HG03521 (cell line): ENCODE data around the gene RBM34.
"Not testable (repeated sequence)": the region's sequence is repeated elsewhere in the genome, so short reads cannot be mapped to it uniquely, and the experiment has no call there.

Experiments
- ATAC-seq: cut with Tn5 transposase; IDR thresholded peaks from one replicate; pipeline ENCODE4 v1.9.1; 2021; ENCODE audit warnings: mild to moderate bottlenecking, moderate library complexity; ENCODE audit not compliant: unreplicated experiment

The RBM34 gene

DNA sequence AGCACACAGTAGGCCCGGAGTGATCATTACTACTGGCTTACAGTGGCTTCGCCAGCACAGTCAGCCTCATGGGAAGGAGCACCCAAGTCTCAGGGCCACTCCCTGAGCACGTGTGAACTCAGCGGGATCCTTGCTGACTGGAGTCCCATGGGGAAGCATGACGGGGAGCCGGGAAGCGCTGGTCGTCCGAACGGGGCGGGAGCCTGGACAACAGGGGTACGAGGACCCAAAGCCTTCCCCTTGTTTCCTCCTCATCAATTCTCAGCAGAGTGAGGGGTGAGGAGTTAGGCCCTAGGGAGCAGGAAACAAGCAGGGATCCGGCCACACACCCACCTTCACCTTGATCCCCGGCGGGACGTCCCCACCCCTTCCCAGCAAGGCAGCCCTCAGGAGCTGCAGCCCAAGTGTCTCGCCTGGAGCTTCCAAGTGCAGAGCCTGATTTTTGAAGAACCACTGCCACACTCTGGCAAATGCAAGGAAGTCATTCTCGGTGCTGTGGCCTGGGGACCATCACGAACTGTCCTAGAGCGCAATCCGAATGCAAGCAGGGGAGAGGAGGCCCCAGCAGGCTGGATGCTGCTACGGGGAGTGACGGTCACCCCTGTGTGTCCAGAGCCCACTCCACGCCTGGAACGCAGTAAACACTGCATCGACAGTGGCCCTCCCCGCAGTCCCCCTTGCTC is 67.9 kb downstream of the RBM34 start:
- ATAC-seq = no peak

DNA sequence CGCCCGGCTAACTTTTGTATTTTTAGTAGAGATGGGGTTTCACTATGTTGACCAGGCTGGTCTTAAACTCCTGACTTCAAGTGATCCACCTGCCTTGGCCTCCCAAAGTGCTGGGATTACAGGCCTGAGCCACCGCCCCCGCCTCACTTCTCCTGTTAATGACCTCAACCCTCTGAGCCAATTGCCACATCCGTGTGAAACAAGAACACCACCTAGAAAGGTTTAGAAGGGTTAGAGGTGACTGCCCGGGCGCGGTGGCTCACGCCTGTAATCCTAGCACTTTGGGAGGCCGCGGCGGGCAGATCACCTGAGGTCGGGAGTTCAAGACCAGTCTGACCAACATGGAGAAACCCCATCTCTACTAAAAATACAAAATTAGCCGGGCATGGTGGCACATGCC is 68.6 kb downstream of the RBM34 start:
- ATAC-seq = not testable (repeated sequence)

DNA sequence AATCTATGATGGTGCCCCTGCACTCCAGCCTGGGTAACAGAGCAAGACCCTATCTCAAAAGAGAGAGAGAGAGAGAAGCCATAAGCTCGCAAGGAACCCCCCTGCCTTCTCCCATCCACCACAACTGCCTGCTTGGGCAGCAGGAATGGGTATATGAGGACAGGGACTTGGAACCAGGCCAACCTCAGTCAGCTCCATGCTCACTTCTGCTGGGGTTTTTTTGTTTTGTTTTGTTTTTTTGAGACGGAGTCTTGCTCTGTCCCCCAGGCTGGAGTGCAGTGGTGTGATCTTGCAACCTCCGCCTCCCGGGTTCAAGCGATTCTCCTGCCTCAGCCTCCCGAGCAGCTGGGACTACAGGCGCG is 69.0 kb downstream of the RBM34 start:
- ATAC-seq = not testable (repeated sequence)

DNA sequence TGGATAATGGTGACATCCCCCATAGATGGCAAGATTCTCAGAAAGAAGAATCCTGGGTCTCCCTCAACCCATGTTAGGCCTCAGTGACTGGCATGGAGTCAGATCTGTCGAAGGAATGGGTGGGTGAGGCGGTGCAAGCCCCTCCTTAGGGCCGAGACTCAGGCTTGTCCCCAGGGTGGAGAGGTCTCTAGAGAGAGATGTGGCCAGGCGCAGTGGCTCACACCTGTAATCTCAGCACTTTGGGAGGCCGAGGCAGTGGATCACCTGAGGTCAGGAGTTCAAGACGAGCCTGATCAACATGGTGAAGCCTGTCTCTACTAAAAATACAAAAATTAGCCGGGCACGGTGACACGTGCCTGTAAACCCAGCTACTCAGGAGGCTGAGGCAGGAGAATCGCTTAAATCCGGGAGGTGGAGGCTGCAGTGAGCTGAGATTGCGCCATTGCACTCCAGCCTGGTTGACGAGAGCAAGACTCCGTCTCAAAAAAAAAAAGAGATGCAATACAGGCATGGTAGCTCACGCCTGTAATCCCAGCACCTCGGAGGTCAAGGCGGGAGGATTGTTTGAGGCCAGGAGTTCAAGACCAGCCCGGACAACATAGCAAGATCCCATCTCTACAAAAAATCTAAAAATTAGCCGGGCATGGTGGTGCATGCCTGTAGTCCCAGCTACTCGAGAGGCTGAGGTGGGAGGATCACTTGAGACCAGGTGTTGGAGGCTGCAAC is 69.6 kb downstream of the RBM34 start:
- not testable (repeated sequence) for ATAC-seq

DNA sequence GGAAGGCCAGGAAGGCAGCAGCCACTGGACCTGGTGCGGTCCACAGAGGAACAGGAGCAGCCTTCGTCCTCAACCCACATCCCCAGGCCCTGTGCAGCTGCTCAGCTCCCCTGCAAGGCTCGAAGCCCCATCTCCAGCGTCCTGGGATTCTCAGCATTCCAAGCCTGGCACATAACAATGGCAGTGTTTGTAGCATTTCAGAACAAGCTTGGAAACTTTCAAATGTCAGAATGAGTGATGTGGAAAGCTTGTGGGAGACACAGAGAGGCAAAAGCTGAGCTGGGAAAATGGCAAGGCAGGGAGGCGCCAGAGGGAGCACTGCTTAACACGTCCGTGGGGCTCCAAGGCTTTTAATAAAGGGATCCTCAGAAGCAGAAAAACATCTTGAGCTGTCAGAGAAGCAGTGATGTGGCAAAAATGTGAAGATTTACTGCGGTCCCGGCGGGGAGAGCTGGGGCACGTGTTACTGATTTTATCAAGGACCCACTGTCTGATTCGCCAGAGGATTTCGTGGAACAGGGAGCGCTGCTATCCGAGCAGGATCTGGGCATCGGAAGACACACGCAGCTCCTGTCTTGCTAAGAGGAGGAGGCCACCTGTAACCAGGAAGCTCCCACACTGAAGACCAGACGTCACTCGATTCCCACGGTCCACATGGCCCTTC is 70.5 kb downstream of the RBM34 start:
- no peak for ATAC-seq

DNA sequence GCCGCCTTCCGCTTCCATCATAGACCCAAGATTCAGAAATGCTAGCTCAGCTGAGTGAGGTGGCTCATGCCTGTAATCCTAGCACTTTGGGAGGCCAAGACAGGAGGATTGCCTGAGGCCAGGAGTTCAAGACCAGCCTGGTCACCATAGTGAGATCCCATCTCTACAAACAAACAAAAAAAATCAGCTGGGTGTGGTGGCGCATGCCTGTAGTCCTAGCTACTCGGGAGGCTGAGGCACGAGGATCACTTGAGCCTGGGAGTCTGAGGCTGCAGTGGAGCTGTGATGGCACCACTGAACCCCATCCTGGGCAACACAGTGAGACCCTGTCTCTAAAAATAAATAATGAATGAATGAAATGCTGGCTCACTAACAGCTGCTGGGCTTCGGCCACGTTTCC is 72.1 kb downstream of the RBM34 start:
- ATAC-seq = no peak

DNA sequence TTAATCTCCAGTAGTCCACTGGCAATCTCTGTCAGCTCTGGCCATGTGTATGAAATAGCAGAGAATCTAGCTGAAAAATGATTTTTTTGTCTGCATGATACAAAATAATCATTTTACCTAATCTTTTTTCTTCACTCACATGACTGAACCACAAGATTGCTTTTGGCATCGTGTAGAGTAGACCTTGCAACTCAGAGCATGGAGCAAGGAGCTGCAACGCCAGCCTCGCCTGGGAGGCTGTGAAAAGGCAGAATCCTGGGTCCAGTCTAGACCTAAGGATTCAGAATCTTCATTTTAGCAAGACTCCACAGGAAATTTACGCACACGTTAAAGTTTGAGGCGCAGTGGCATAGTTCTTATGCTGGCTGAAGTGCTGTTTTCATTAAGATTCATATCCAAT is 72.6 kb downstream of the RBM34 start:
- no peak for ATAC-seq

DNA sequence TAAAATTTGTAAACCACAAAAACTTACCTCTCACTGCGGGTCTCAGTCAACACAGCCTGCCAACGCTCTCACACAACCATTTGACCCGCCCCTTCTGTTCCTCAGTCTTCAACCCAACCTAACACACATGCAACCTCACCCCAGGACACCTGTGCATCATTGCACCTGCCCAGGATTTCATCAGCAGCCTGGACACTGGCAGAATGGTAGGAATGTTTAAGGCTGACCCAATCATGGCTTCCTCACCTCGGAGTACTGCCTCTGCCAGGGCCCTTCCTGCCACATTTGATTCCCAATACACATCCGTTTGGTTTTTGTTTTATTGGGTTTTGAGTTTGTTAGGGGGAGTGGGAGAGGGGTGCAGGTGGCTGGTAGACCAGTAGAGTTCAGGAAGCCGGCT is 73.1 kb downstream of the RBM34 start:
- no peak for ATAC-seq

DNA sequence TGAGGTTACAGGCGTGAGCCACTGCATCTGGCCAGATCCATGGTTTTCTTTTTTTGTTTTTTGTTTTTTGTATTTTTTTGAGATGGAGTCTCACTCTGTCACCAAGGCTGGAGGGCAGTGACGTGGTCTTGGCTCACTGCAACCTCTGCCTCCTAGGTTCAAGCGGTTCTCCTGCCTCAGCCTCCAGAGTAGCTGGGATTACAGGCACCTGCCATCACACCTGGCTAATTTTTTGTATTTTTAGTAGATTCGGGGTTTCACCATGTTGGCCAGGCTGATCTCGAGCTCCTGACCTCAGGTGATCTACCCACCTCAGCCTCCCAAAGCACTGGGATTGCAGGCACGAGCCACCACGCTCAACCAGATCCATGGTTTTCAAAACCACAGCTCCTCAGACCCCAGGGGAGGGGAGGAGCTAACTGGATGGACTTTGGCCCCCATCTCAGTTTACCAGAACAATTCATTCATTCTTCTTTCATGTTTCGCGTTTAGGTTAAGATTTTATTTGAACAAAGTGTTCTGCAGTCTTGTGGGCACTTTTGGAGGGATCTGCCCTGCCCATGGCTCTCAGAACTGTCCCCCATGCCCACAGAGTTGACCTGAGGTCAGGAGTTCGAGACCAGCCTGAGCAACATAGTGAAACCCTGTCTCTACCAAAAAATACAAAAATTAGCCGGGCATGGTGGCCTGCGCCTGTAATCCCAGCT is 75.5 kb downstream of the RBM34 start:
- not testable (repeated sequence) for ATAC-seq
